Stimulated activated CD8-positive, alpha-beta memory T cell treated with anti-CD3 and anti-CD28 coated beads, Interleukin-12 subunit alpha, Interleukin-12 subunit beta, amount 100 ng/mL, for 24 hours (primary cell): Measurements from ENCODE around the gene KCNIP4.

ENCODE experiments used
- DNase-seq: peaks from one replicate; pipeline ENCODE4 v3.0.0-alpha.2; 2020; ENCODE audit errors: extremely low read depth

KCNIP4 gene

DNA sequence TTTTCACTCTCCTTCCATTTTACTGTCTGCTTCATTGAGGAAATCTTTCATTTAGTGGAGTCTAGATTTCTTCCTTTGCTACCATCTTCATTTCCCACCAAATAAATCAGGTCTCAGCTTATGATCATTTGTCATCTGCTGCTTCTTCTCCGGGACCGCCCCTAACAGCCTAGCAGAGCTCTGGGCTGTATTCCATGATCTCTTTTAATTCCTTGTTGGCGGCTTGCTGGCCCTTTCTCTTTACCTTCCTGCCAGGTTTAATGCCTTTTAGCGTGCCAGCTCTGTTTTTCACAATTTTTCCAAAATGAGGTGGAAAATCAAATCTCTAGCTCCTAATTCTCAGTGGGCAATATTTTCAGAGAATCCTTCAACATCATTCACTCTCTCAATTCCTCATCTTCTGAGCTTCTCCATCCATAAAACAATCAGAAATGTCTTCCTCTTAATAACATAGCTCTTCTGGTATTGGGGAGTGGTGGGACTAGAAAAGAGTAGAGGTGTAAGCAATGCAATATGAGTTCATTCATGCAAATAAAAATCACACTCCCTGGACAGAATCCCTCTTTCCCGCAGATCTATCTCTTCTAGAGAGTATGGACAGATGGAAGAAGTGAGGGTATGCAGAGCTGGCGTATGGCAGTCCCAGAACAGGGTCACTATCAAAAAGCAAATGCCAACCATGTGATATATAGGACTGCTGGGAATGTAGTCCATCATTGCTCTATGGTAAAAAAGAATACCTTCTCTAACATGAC, 491.3 kb downstream of the KCNIP4 start:
- no peak for DNase-seq

DNA sequence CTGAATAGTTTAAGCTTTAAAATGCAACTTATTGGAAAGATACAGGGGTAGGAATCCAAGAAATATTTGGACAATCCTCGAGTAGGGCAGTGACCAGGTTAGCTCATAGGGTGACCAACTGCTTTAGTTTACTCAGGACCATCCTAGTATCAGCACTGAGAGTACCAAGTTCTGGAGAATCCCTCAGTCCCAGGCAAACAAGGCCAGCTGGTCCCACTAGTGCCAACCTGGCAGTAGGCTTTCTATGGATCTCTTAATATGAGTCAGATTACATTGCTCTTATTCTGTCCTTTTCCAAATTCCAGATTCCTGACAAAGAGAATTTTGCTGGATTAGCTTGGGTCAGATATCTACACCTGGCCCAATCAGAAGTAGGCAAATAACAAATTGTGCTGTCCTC, 493.7 kb downstream of the KCNIP4 start:
- DNase-seq = no peak

DNA sequence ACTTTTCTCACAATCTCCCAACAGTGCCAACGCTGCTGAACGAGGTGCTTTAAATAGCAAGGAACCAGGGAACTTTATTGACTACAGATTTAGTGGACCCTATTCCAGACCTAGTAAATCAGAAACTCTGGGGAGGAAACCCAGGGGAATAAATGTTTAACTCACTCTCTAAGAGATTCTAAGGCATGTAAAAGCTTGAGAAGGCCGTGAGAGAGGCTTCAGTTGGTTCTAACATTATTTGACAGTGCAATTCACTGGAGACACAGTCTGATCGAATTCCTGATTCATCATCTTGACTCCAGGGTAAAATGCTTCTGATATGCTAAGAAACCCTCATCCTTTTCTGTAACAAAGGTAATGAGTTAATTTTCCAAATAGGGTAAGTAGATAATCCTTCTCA, 494.4 kb downstream of the KCNIP4 start:
- no peak for DNase-seq

DNA sequence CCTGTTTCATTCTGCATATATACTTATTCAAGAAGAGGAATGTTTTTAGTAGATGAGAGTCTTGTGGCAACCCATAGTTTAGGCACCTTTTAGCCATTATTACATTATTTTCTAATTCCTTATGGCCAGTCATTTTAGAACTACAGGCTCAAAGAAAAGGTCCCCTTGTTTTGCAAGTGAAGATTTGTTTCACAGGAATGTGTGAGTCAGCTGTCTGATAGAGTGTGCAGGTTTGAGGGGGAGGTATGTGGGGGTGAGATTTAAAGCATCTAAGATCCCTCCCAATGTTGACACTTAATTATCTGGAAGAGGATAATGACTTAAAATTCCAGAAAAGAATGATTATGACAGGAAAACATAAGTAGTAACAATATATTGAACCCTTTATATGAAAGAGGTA, 495.6 kb downstream of the KCNIP4 start:
- DNase-seq = no peak

DNA sequence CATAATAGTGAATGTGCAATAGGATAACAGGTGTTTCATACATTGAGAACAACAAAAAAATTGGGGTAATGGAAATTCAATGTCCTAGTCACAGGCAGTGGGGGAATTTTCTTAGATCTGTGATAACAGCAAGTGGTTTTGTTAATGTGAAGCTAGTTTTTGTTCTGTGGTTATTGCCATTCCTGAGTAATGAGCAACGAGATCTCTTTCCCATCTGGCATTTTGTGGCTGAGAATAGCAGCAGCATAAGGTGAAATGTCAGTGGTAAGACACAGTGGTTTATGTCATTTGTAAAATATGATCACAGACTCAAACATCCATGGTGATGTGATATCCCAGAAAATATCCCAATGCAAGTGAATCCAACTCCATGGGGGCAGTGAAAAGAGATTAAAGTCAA, 497.5 kb downstream of the KCNIP4 start:
- DNase-seq = no peak

DNA sequence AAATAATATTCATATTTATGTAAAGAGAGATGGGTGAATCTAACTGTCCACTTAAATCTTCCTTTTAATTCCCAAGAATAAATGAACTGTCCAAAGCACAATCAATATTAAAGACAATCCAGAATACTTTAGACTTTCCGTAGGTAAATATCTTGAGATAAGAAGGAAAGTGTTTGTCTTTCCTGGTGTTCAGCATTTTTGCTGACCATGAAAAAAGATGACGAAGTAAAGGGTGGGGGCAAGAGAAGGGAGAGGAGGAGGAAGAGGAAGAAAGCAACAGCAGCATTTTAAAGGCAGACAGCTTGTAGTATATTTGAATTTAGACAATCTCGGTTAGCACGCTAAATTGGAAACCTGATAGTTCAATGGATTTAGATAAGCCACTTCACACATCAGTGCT, 498.2 kb downstream of the KCNIP4 start:
- no peak for DNase-seq

DNA sequence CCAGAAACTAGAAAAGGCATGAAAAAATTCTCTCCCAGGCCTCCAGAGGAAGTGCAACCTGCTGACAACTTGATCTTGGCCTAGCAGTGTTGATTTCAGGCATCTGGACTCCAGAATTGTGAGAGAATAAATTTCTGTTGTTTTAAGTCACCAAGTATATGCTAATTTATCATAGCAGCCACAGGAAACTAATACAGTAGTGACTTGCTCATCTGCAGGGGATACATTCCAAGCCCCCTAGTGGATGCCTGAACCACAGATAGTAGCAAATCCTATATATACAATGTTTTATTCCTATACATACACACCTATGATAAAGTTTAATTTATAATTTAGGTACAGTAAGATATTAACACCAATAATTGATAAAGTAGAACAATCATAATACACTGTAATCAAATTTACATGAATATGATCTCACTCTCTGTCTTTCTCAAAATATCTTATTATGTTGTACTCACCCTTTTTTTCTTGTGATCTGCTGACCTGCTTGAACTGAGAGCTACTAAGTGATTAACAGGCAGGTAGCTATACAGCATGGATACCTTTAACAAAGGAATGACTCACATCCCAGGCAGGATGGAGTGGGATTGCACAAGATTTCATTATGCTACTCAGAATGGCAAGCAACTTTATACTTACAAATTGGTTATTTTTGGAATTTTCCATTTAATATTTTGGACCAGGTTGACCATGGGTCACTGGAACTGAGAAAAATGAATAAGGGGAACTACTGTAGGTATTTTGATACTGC, 501.1 kb downstream of the KCNIP4 start:
- DNase-seq = no peak

DNA sequence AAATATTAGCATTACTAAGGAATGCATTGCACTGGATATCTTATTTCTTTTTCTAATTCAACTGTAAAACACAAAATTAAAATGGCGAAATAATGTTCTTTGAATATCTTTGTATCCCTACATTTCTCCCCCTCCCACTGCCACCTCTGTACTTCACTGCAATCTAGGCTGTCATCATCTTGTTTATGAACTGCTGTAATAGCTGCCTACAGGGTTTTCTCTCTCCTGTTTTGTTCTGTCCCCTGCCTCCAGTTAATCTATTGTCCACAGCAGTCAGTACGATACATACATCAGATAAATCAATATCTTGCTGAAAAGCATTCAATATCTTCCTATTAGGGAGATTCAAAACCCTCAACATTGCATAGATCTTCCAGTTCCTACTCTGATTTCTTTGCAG, 528.4 kb downstream of the KCNIP4 start:
- DNase-seq = no peak

DNA sequence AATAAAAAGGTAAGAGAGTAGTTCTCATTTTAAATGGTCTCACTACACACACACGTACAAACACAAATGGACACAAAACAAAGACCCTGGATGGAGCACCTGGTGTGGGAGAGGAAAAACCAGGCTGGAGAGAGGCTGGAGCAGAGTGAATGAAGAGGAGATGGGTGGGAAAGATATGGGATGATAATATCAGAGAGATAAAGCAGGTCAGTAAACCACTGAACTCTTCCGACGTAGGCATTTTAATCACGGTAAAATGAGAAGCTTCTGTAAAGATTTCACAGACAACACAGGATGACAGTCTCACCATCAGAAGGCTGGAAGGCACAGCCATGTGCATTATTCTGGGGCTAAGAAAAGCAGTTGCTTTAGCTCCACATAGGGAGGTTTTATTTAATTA, 532.8 kb downstream of the KCNIP4 start:
- DNase-seq = no peak

DNA sequence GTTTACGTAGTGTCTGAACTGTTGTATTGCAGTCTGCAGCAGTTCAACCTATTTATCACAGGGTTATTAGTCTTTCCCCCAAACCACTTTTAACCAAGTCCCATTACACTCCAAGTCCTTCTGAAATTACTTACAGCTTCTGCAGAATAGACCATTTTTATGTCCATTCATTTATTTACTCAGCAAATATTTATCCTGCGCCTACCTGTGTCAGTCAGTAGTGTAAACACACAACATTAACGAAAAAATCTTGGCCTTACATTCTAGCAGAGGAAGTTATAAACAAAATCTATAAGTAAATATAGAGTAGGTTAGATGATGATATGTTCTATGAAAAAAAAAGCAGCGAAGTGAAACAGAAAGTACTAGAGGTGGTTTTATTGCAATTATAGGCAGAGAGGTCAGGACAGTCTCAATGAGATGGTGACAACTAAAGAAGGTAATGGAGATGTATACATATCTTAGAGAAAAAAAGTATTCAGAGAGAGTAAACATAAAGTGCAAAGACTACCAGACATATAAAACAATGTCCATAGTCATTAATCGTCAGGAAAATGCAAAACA, 534.7 kb downstream of the KCNIP4 start:
- no peak for DNase-seq

DNA sequence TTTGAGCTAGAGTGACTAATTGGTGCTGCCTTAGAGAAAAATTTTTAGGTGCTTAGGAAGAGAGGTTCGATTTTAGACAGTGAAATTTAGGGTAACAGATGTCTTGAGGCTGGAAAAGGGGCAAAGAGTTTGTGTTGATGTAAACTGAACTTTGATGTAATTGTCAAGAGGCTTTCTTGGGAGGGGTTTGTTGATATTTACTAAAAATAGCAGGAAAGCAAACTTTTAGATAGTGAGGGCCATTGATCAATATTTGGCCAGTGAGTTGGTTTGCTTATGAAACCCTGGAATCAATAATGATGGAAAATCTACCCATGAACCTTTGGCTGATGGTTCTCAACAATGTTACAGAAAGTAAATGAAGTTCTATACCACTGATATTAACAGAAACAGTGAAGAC, 537.5 kb downstream of the KCNIP4 start:
- no peak for DNase-seq

DNA sequence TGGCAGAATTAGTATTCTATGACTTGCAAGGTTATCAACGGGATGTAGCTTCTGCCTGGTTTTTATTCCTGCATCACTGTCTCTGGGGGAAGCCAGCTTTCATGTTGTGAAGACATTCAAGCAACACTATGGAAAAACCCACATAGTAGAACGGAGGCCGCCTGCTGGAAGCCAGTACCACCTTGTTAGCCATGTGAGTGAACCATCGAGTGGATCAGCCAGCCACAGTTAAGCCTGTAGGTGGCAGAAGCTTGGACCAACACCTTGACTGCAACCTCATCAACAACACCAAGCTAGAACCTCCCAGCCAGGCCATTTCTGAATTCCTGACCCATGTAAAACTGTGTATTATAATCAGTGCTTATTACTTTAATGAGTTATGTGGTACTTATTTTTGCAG, 538.2 kb downstream of the KCNIP4 start:
- no peak for DNase-seq

DNA sequence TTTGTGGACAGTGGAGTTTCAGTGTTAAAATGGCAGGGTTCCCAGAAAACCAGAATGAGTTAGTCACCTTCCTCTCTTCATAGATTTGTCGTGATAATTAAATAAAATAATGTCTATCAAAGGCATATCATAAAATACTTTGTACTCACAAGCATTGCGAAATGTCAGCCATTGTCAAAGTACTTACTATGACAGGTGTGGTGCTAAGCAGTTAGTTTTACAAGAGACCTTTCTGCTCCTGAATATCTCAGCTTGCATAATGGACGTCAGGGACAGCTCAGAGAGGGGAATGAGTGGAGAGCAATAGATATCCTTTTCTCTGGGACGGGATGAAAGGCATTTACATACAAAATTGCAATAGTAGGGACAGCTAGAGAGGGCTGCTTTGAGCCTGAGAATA, 560.9 kb downstream of the KCNIP4 start:
- no peak for DNase-seq

DNA sequence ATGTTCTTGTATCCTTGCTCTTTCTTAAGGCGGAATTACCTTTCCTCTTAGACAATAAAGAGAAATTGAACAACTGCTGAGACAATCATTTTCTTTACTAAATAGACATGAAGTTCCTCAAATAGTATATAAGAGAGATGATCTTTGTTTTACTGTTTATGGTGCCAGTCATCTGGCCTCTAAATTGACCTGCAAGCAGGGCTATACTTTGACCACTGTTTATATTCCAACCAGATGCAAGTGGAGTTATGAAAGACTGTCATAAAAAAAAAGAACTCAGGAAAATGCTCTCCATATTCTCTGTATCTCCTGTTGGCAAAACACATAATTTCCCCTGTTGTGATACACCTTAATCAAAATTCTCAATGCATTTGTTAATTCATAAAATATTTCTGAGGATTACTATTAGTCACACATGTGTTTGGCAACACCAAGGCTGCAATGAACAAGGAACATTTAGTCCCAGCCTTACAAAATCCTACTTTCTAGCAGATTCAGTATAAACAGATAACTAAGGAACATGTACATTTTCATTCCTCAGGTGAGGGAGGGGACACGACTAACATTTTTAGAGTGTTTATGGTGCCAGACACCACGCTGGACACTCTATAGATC, 562.3 kb downstream of the KCNIP4 start:
- no peak for DNase-seq

DNA sequence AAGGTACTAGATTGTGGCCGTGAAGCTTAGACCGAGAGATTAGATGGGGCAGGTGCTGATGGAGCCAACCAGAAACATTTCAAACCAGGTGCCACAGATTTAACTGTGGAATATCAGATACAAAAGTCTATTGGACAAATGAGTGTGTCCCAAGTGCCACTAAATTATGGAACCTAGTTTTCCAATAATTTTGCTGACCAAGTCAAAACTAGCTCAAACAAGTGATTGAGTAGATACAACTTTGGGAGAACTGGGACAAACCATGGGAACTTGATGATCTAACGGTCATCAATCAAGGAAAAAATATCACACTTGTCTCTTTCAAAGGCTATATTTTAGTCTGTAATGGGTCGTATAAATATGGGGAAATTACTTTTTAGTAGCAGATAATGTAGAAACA, 562.9 kb downstream of the KCNIP4 start:
- no peak for DNase-seq

DNA sequence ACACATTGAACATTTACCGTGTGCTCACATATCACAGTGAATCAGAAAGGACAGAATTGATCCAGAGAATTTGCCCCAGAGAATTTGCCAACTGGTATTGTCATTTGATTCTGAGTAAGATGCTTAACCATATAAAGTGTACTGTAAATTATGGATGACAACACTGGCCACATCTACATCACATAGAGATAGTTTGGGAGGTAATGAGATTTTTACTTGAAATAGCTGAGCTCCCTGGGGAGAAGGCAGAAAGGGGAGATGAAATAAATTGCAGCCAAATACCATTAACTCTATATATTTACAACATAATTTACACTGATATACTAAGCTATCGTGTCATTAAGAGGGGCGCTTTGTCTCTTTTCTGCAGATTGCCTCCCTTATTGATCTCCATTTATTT, 564.0 kb downstream of the KCNIP4 start:
- no peak for DNase-seq

DNA sequence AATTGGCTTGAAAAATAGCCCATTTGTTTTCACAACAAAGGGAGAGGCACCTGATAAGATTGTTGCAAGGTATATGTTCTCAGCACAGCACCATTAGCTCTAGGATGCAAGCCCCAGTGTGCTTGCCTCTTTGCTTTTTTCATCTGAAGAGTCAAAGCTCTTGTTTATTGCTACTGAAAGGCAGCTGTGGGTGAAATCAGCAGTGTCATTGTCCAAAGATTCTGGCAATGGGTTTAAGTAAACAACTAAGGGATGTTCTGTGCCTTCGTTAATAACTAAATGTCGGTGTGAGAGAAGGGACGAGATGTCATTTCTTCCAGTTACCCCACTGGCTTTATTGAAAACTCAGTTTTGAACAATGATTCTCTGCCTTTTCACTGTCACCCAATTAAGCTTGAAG, 567.7 kb downstream of the KCNIP4 start:
- no peak for DNase-seq

DNA sequence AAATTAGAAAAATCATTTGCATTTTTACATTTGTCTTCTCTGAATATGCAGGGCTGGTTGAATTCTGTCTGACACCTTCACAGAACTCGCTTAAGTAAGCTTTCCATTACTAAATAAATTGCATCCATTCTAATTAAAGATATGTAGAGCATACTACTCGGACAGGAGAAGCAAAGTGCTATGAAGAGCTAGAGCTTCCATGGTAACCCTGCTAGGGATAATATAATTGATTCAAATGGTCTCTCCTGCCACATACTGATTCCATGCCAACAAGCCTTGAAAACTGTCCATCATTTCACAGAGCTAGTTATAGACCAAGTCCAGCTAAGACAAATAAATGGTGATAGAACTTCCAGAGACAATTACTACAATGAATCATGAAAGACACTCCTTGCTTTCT, 571.5 kb downstream of the KCNIP4 start:
- DNase-seq = no peak

DNA sequence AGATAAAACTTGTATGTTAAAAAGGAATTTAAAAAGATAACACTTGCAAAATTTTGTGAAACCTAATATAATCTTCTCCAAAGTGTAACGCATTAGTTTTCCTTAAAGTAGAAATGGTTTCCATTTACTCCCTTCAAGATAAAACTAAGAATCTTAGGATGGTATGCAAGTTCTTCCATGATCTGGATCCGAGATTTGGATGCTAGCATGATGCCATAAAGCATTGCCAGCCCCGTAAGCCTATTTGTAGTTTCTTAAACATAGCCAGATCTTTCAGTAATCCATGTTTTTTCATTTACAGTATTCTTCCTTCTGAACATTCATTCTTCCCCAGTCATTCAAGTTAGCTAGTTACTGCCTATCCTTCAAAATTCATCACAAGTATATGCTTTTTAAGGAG, 572.4 kb downstream of the KCNIP4 start:
- DNase-seq = no peak

DNA sequence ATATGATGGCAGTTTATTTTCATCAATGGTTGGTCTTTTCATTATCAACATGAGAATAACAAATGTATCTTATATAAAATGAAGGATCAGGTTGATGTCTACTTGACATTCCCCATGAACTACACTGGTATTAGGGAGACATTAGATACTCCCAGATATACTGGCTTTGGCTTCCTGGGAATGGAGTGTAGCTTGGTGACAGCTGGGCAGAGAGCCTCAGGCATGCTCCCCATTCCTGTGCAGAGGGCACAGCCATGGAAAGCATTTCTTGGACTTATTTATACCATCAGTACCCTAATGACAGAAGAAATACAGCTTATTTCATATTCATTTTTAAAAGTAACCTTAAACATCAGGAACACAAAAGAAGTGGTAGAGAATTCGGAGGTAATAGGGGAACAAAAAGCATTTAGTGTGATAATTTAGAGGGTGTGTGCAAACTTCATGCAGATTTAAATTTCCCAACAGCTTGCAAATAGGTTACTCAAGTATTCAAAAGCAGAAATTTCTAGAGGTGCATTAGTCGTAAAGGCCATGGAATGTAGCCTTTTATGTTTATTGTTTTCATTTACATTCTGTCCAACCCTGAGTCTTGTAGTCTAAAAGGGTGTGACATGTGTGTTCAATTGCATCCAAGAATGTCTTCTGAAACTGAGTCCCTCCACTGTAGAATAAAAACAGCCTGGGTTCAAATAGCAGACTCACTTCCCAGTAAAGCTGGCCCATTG, 573.8 kb downstream of the KCNIP4 start:
- no peak for DNase-seq

DNA sequence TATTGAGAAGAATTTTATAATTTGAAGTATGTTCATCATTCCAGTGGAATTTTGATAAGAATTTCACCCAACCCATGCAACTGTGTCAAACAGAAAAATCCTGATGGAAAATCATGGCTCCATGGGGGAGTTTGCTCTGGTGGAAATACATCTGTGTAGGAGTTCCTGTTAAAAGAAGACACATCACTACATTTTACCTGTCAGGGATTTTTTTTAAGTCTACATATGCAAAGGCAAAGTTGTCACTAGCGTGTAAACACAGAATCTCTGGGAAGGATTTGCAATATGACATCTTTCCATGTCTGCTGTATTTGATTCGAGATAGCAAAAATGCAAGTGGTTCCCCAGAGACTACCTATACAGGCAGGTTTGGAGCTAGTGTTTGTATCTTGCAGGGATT, 581.0 kb downstream of the KCNIP4 start:
- no peak for DNase-seq

DNA sequence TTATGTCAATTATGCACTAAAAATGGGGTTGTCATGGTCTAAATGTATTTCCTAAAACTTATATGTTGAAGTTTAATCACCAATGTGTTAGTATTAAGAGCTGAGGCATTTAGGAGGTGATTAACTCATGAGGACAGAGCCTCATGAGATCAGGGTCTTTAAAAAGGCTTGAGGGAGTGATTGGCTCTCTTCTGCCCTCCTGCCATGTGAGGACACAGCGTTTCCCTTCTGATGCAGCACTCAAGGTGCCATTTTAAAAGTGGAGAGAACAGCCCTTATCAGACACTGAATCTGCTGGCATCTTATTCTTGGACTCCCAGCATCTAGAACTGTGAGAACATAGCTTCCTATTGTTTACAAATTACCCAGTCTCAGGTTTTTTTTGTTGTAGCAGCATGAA, 581.7 kb downstream of the KCNIP4 start:
- DNase-seq = no peak
